GM18868 (cell line): ENCODE results near the gene PJA2.

Experiments used
- ATAC-seq: cut with Tn5 transposase; IDR thresholded peaks from one replicate; pipeline ENCODE4 v1.9.1; 2021; ENCODE audit warnings: mild to moderate bottlenecking, moderate library complexity; ENCODE audit not compliant: unreplicated experiment

The PJA2 gene

GRCh38 chr5:109350537-109351270, 59.1 kb downstream of the PJA2 start:
- no peak for ATAC-seq

GRCh38 chr5:109349388-109349787, 60.4 kb downstream of the PJA2 start:
- ATAC-seq = no peak

- no peak for ATAC-seq
Measured at GRCh38 chr5:109347252-109347888, 62.4 kb downstream of the PJA2 start.

- no peak for ATAC-seq
Measured at GRCh38 chr5:109345699-109346098, 64.1 kb downstream of the PJA2 start.

GRCh38 chr5:109340351-109340750, 69.4 kb downstream of the PJA2 start:
- no peak for ATAC-seq

GRCh38 chr5:109335114-109335513, 74.7 kb downstream of the PJA2 start:
- no peak for ATAC-seq

- ATAC-seq = no peak
Measured at GRCh38 chr5:109334056-109334455, 75.7 kb downstream of the PJA2 start.

- ATAC-seq = no peak
Measured at GRCh38 chr5:109329333-109330237, 80.2 kb downstream of the PJA2 start.

GRCh38 chr5:109328626-109329025, 81.1 kb downstream of the PJA2 start:
- ATAC-seq = no peak

GRCh38 chr5:109327570-109327969, 82.2 kb downstream of the PJA2 start:
- ATAC-seq = no peak

- no peak for ATAC-seq
Measured at GRCh38 chr5:109326919-109327318, 82.9 kb downstream of the PJA2 start.

GRCh38 chr5:109325456-109325855, 84.3 kb downstream of the PJA2 start:
- no peak for ATAC-seq

- no peak for ATAC-seq
Measured at GRCh38 chr5:109324931-109325330, 84.8 kb downstream of the PJA2 start.

GRCh38 chr5:109324351-109324750, 85.4 kb downstream of the PJA2 start:
- ATAC-seq = no peak

- ATAC-seq = no peak
Measured at GRCh38 chr5:109322694-109323093, 87.1 kb downstream of the PJA2 start.

GRCh38 chr5:109319351-109319750, 90.4 kb downstream of the PJA2 start:
- ATAC-seq = no peak

- ATAC-seq = no peak
Measured at GRCh38 chr5:109318455-109319108, 91.2 kb downstream of the PJA2 start.

- no peak for ATAC-seq
Measured at GRCh38 chr5:109316634-109317033, 93.1 kb downstream of the PJA2 start.

GRCh38 chr5:109315245-109315644, 94.5 kb downstream of the PJA2 start:
- no peak for ATAC-seq

- ATAC-seq = no peak
Measured at GRCh38 chr5:109313127-109313526, 96.6 kb downstream of the PJA2 start.

- no peak for ATAC-seq
Measured at GRCh38 chr5:109312695-109313094, 97.1 kb downstream of the PJA2 start.
